H1 (cell line): ENCODE data around the gene PDE6D. TPM values are rescaled to one million over a fixed set of nuclear protein-coding genes. Genes with fewer than 3 reads are reported as not detected.
A peak's percentile ranks its signal among the peaks of the same experiment; 100 is the strongest.

ENCODE experiments used
- CTCF ChIA-PET: fragments of 300-600 bp; sonication (Branson Sonifier 250); formaldehyde crosslinking; loops from one replicate; lab custom pipeline; 2021; ENCODE audit not compliant: partially characterized antibody; lab: Charles Lee
- POLR2A ChIA-PET: fragments of 300-600 bp; sonication (Branson Sonifier 250); formaldehyde crosslinking; loops from one replicate; lab custom pipeline; 2021; ENCODE audit warnings: inconsistent platforms; ENCODE audit not compliant: partially characterized antibody; lab: Charles Lee
- DNase-seq, 2 experiments: peaks; one replicate each; pipeline versions ENCODE4 v3.0.0 to v3.0.0-alpha.2; 2010 to 2022; ENCODE audit warnings: low spot score in 2 of 2, low read depth in 1 of 2, mixed read lengths in 1 of 2
- FAIRE-seq: peaks from 2 replicates; lab custom pipeline; 2011; peaks lifted over from hg19 to GRCh38; lab: Jason Lieb, UNC
- H2AFZ ChIP-seq: 2 replicates; pipeline ENCODE4 v1.8.1; 2012; ENCODE audit warnings: low read length, inconsistent platforms
- H2AK5ac ChIP-seq: 2 replicates; pipeline ENCODE4 v1.6.1; 2013; ENCODE audit warnings: low read depth, low read length
- H2BK120ac ChIP-seq: replicated peaks from 2 replicates; pipeline ENCODE3; 2013; ENCODE audit warnings: low read depth, low read length, inconsistent platforms
- H2BK12ac ChIP-seq: 2 replicates; pipeline ENCODE4 v1.6.1; 2013; ENCODE audit warnings: low read depth, low read length
- H2BK15ac ChIP-seq: 2 replicates; pipeline ENCODE4 v1.6.1; 2013; ENCODE audit warnings: low read length
- H2BK20ac ChIP-seq: 2 replicates; pipeline ENCODE4 v1.6.1; 2013; ENCODE audit warnings: low read length
- H2BK5ac ChIP-seq: 2 replicates; pipeline ENCODE4 v1.6.1; 2013; ENCODE audit warnings: low read depth, low read length
- H3K14ac ChIP-seq: 2 replicates; pipeline ENCODE4 v1.6.1; 2013; ENCODE audit warnings: inconsistent platforms; ENCODE audit not compliant: insufficient read length
- H3K18ac ChIP-seq: 2 replicates; pipeline ENCODE4 v1.6.1; 2013; ENCODE audit warnings: low read length; ENCODE audit errors: extremely low read depth
- H3K23ac ChIP-seq: 2 replicates; pipeline ENCODE4 v1.6.1; 2013; ENCODE audit warnings: inconsistent platforms; ENCODE audit not compliant: insufficient read length
- H3K23me2 ChIP-seq: 2 replicates; pipeline ENCODE4 v1.6.1; 2013; ENCODE audit warnings: low read depth, low read length
- H3K27ac ChIP-seq: 2 replicates; pipeline ENCODE4 v1.6.1; 2011; ENCODE audit warnings: low read depth, low read length, inconsistent platforms
- H3K27me3 ChIP-seq, 4 experiments: replicated peaks in 1 of 4; 1 replicate in 1 of 4; 2 replicates in 3 of 4; pipeline versions ENCODE4 v1.6.1 to v1.8.1; 2011 to 2013; ENCODE audit warnings: low read length in 3 of 4, mild to moderate bottlenecking in 3 of 4, inconsistent platforms in 2 of 4, mixed read lengths in 2 of 4, moderate library complexity in 1 of 4; ENCODE audit not compliant: control insufficient read depth in 3 of 4, insufficient read depth in 3 of 4; ENCODE audit errors: extremely low read depth in 1 of 4
- H3K36me3 ChIP-seq, 4 experiments: 2 replicates each; pipeline versions ENCODE4 v1.6.1 to v1.8.1; 2011 to 2013; ENCODE audit warnings: mild to moderate bottlenecking in 4 of 4, low read length in 3 of 4, moderate library complexity in 2 of 4, control low read depth in 1 of 4, inconsistent platforms in 1 of 4; ENCODE audit not compliant: insufficient read depth in 4 of 4, control insufficient read depth in 2 of 4
- H3K4ac ChIP-seq: replicated peaks from 2 replicates; pipeline ENCODE3; 2013; ENCODE audit warnings: low read length, low read depth, mixed read lengths, inconsistent platforms; ENCODE audit not compliant: insufficient read length
- H3K4me1 ChIP-seq, 4 experiments: replicated peaks in 1 of 4; 1 replicate in 1 of 4; 2 replicates in 3 of 4; pipeline versions ENCODE4 v1.6.1 to v1.8.1; 2011 to 2013; ENCODE audit warnings: low read length in 3 of 4, inconsistent platforms in 2 of 4, mixed read lengths in 1 of 4; ENCODE audit not compliant: insufficient read depth in 4 of 4, control insufficient read depth in 3 of 4
- H3K4me2 ChIP-seq, 2 experiments: 2 replicates each; pipeline versions ENCODE4 v1.6.1 to v1.8.1; 2011 to 2013; ENCODE audit warnings: low read depth in 2 of 2, low read length in 2 of 2, control low read depth in 1 of 2, inconsistent platforms in 1 of 2, mild to moderate bottlenecking in 1 of 2; ENCODE audit not compliant: insufficient read depth in 1 of 2
- H3K4me3 ChIP-seq, 4 experiments: fragments of 200-600, 300-600 bp in 1 of 4; sonication (generic), shearing (Covaris generic), sonication (Bioruptor Twin) in 1 of 4; 2 replicates each; pipeline versions ENCODE4 v1.5.1 to v1.8.1; 2011 to 2016; ENCODE audit warnings: low read length in 4 of 4, low read depth in 3 of 4, control low read depth in 2 of 4, inconsistent platforms in 2 of 4, mild to moderate bottlenecking in 2 of 4, mixed read lengths in 1 of 4, moderate library complexity in 1 of 4; ENCODE audit not compliant: insufficient read depth in 2 of 4; ENCODE audit errors: extremely low read depth in 1 of 4
- H3K56ac ChIP-seq: replicated peaks from 2 replicates; pipeline ENCODE3; 2013; ENCODE audit warnings: low read depth, mild to moderate bottlenecking, mixed read lengths, low read length, inconsistent platforms; ENCODE audit not compliant: insufficient read length
- H3K79me1 ChIP-seq: 2 replicates; pipeline ENCODE4 v1.6.1; 2013; ENCODE audit warnings: low read depth, low read length, control low read depth
- H3K79me2 ChIP-seq, 2 experiments: 2 replicates each; pipeline versions ENCODE4 v1.6.1 to v1.8.1; 2012 to 2013; ENCODE audit warnings: low read length in 2 of 2, mild to moderate bottlenecking in 2 of 2, inconsistent platforms in 1 of 2; ENCODE audit not compliant: insufficient read depth in 2 of 2, control insufficient read depth in 1 of 2
- H3K9ac ChIP-seq, 4 experiments: replicated peaks in 1 of 4; 1 replicate in 1 of 4; 2 replicates in 3 of 4; pipeline versions ENCODE4 v1.6.1 to v1.8.1; 2011 to 2013; ENCODE audit warnings: low read depth in 3 of 4, low read length in 3 of 4, control low read depth in 2 of 4, mild to moderate bottlenecking in 2 of 4, moderate library complexity in 2 of 4, inconsistent platforms in 1 of 4; ENCODE audit errors: extremely low read depth in 1 of 4
- H3K9me3 ChIP-seq, 2 experiments: 2 replicates each; pipeline versions ENCODE4 v1.6.1 to v1.8.1; 2012 to 2013; ENCODE audit warnings: mild to moderate bottlenecking in 2 of 2, moderate library complexity in 2 of 2, control low read depth in 1 of 2, inconsistent platforms in 1 of 2, low read depth in 1 of 2, low read length in 1 of 2, mixed read lengths in 1 of 2; ENCODE audit not compliant: insufficient read depth in 2 of 2
- H4K20me1 ChIP-seq, 2 experiments: replicated peaks in 1 of 2; 2 replicates each; pipeline versions ENCODE3 to v1.8.1; 2011 to 2013; ENCODE audit warnings: inconsistent platforms in 2 of 2, low read length in 2 of 2, mild to moderate bottlenecking in 1 of 2; ENCODE audit not compliant: insufficient read depth in 2 of 2, control insufficient read depth in 1 of 2
- H4K5ac ChIP-seq: 2 replicates; pipeline ENCODE4 v1.6.1; 2013; ENCODE audit warnings: low read length, low read depth, mixed read lengths, inconsistent platforms; ENCODE audit not compliant: insufficient read length
- H4K8ac ChIP-seq: 2 replicates; pipeline ENCODE4 v1.8.0; 2013; ENCODE audit warnings: mild to moderate bottlenecking, moderate library complexity, low read length, inconsistent platforms; ENCODE audit not compliant: insufficient read depth; ENCODE audit errors: extremely low read depth
- H4K91ac ChIP-seq: replicated peaks from 2 replicates; pipeline ENCODE3; 2013; ENCODE audit warnings: low read length, mixed read lengths, inconsistent platforms; ENCODE audit not compliant: insufficient read length
- MAX ChIP-seq: IDR thresholded peaks from 2 replicates; pipeline ENCODE4 v1.6.1; 2012; ENCODE audit warnings: inconsistent platforms
- POU5F1 ChIP-seq: IDR thresholded peaks from 2 replicates; pipeline ENCODE4 v1.6.1; 2011; ENCODE audit warnings: low read depth, mild to moderate bottlenecking, low read length, moderate library complexity
- RNF2 ChIP-seq: fragments of 200-900, 300-1000 bp; sonication (generic); IDR thresholded peaks from 2 replicates; pipeline ENCODE4 v1.7.1; 2016; ENCODE audit warnings: borderline replicate concordance, low read depth, mild to moderate bottlenecking, antibody characterized with exemption, low read length; ENCODE audit not compliant: poor library complexity, severe bottlenecking; ENCODE audit errors: missing control alignments
- RXRA ChIP-seq: IDR thresholded peaks from 2 replicates; pipeline ENCODE4 v1.6.1; 2011; ENCODE audit warnings: low read depth, mild to moderate bottlenecking, low read length, moderate library complexity; ENCODE audit not compliant: insufficient read depth
- SIRT6 ChIP-seq: IDR thresholded peaks from one replicate; pipeline ENCODE4 v1.7.1; 2012; ENCODE audit warnings: low read length, inconsistent platforms
- SP2 ChIP-seq: IDR thresholded peaks from 2 replicates; pipeline ENCODE4 v1.6.1; 2012; ENCODE audit warnings: mild to moderate bottlenecking, low read length, inconsistent platforms
- TCF12 ChIP-seq: IDR thresholded peaks from 2 replicates; pipeline ENCODE4 v1.6.1; 2011; ENCODE audit warnings: low read depth, mild to moderate bottlenecking, low read length
- WGBS, 2 experiments: shearing (Covaris generic) in 1 of 2; methylation state at CpG; one replicate each; pipeline versions ENCODE4 v1.1.6 to v1.1.7; 2013 to 2015; ENCODE audit warnings: low lambda C conversion rate in 2 of 2, mixed read lengths in 2 of 2, inconsistent platforms in 1 of 2, low coverage in 1 of 2, missing lambda C conversion rate in 1 of 2; ENCODE audit not compliant: insufficient replicate concordance in 2 of 2, insufficient coverage in 1 of 2, insufficient read length in 1 of 2; ENCODE audit errors: extremely low coverage in 1 of 2, missing lambda C conversion rate in 1 of 2; 5-methylcytosine and 5-hydroxymethylcytosine counted together
- polyA plus RNA-seq, 7 experiments: library from polyadenylated mRNA; depleted of rRNA in 3 of 7; stranded (reverse) in 5 of 7; unstranded in 2 of 7; fragments of >200 nt in 5 of 7; fragments of 200-250 nt in 2 of 7; gene quantifications; 1 replicate in 5 of 7; 2 replicates in 1 of 7; 4 replicates in 1 of 7; pipeline versions ENCODE4 v1.2.1 to v1.2.3, GENCODE V29; 2011 to 2013; ENCODE audit warnings: missing spikeins in 2 of 7, mixed read lengths in 2 of 7
- total RNA-seq: library from RNA; stranded (reverse); fragmentation: NEBNext Ultra II Directional; extraction: Animal tissue kit (Norgen Biotek cat#: 25700); gene quantifications from 2 replicates; pipeline ENCODE4 v1.2.1, GENCODE V29; 2021

PDE6D gene
- total and polyA plus RNA-seq, 2 of the 8 experiments (the other 6 are each of a cell fraction or from before 2014, with no cell fraction given): 33.7 to 63.9 TPM

- no peak for DNase-seq
- Histone ChIP-seq H3K4me3 (peak overlapping the region; percentile 66 to 87 (median 74)), H2BK12ac (no peak overlapping the region), H3K79me2 (peaks cover 0 to 61% of the 10 kb centered on the region in 2 experiments; a peak in 3 of 4 replicates), H3K56ac (no peak overlapping the region), H3K4ac (peak overlapping the region; percentile 4), H2BK5ac (0 out of 2 replicates have a peak overlapping the region, but pooled peaks have one; percentile 2), H2BK120ac (peak overlapping the region; percentile 77), H2BK15ac (no peak overlapping the region), H4K91ac (no peak overlapping the region), H3K23me2 (peaks cover 12% of the 10 kb centered on the region), H2BK20ac (no peak overlapping the region), H2AK5ac (no peak overlapping the region), H4K8ac (no peak overlapping the region), H3K9me3 (no peaks in the 10 kb centered on the region), H3K9ac (peak overlapping the region in 3 of 4 experiments; percentile 59 to 90 (median 77); a peak in 4 of 7 replicates), H2AFZ (no peak overlapping the region), H3K4me1 (peaks cover 0 to 8% (median 2%) of the 10 kb centered on the region in 4 experiments; a peak in 3 of 7 replicates), H3K14ac (no peak overlapping the region), H3K79me1 (peaks cover under 1% of the 10 kb centered on the region; the same call in 1 of the 2 replicates), H3K18ac (no peak overlapping the region), H3K4me2 (peak overlapping the region; percentile 71 to 92), H3K23ac (no peak overlapping the region), H3K36me3 (peaks cover 0 to 10% (median 8%) of the 10 kb centered on the region in 4 experiments; a peak in 5 of 8 replicates), H3K27me3 (no peaks in the 10 kb centered on the region), H3K27ac (peak overlapping the region; percentile 92), H4K5ac (peak overlapping the region; percentile 86), H4K20me1 (peaks cover 0 to under 1% of the 10 kb centered on the region in 2 experiments)
- 93% methylated on average over 2 of the region's 2 CpGs; no CpG with 5 or more reads in 1 of the 2 experiments for WGBS, 2 experiments
- TF ChIP-seq MAX (no peak), RNF2 (no peak), POU5F1 (no peak), TCF12 (no peak), SIRT6 (no peak), RXRA (no peak), SP2 (no peak)
- no peak for FAIRE-seq
- CTCF ChIA-PET: interaction anchor here (0.8 to 3.9 kb wide), 17 partner anchors 10 to 175 kb away, joined by 3 to 35 read pairs (median 5); no protein-coding TSS in a partner anchor
- POLR2A ChIA-PET: interaction anchor here (0.9 to 3.1 kb wide), 8 partner anchors 12 to 321 kb away, joined by 3 to 18 read pairs (median 4); partner anchors contain the start of genes NCL and PTMA
Observed at GRCh38 chr2:231785413-231785812, 4.3 kb upstream of the PDE6D start.
